OCI-LY1 (cell line): Measurements from ENCODE around the gene HOXA7.

Source experiments
- H2AFZ ChIP-seq: fragments of 200-600 bp; sonication (generic), shearing (Covaris generic); 2 replicates; pipeline ENCODE4 v1.6.0; 2014; ENCODE audit warnings: antibody characterized with exemption, mild to moderate bottlenecking, low read length
- H3F3A ChIP-seq: fragments of 200-600 bp; sonication (generic), shearing (Covaris generic); 2 replicates; pipeline ENCODE4 v1.6.0; 2014; ENCODE audit warnings: mild to moderate bottlenecking, antibody characterized with exemption, low read length, moderate library complexity; ENCODE audit not compliant: insufficient read depth
- H3K27ac ChIP-seq: fragments of 200-600 bp; sonication (generic); 2 replicates; pipeline ENCODE4 v1.5.1; 2014; ENCODE audit warnings: low read length, mixed run types, mild to moderate bottlenecking, low read depth; ENCODE audit not compliant: poor library complexity, severe bottlenecking
- H3K27me3 ChIP-seq: fragments of 200-600 bp; sonication (generic); 2 replicates; pipeline ENCODE4 v1.6.0; 2014; ENCODE audit warnings: antibody characterized with exemption, mild to moderate bottlenecking, low read length, moderate library complexity; ENCODE audit not compliant: insufficient read depth
- H3K36me3 ChIP-seq: fragments of 200-600 bp; sonication (generic); 2 replicates; pipeline ENCODE4 v1.6.1; 2014; ENCODE audit warnings: mild to moderate bottlenecking, antibody characterized with exemption, low read length, moderate library complexity, mixed read lengths; ENCODE audit not compliant: insufficient read depth
- H3K4me1 ChIP-seq: fragments of 200-600 bp; sonication (generic); 2 replicates; pipeline ENCODE4 v1.5.1; 2014; ENCODE audit warnings: mild to moderate bottlenecking, low read length, moderate library complexity; ENCODE audit not compliant: insufficient read depth, severe bottlenecking
- H3K4me2 ChIP-seq: fragments of 200-600 bp; sonication (generic), shearing (Covaris generic); 2 replicates; pipeline ENCODE4 v1.6.1; 2014; ENCODE audit warnings: low read length
- H3K4me3 ChIP-seq: fragments of 200-600 bp; sonication (generic); 2 replicates; pipeline ENCODE4 v1.5.1; 2014; ENCODE audit warnings: low read length, low read depth, mild to moderate bottlenecking, mixed read lengths; ENCODE audit not compliant: poor library complexity, severe bottlenecking
- H3K79me2 ChIP-seq: fragments of 200-600 bp; shearing (Covaris generic); 2 replicates; pipeline ENCODE4 v1.6.1; 2016; ENCODE audit warnings: mixed run types, low read length, mixed read lengths; ENCODE audit not compliant: insufficient read depth
- H3K9ac ChIP-seq: fragments of 200-600 bp; sonication (generic), shearing (Covaris generic); 2 replicates; pipeline ENCODE4 v1.6.1; 2014; ENCODE audit warnings: mild to moderate bottlenecking, low read length, mixed read lengths
- H3K9me2 ChIP-seq: fragments of 200-600 bp; sonication (generic), shearing (Covaris generic); 2 replicates; pipeline ENCODE4 v1.6.1; 2014; ENCODE audit warnings: low read depth, mild to moderate bottlenecking, low read length, mixed read lengths
- H3K9me3 ChIP-seq: fragments of 200-600 bp; shearing (Covaris generic); 2 replicates; pipeline ENCODE4 v1.6.1; 2014; ENCODE audit warnings: low read length, mixed read lengths
- H4K20me1 ChIP-seq: fragments of 200-600 bp; sonication (generic), shearing (Covaris generic); 2 replicates; pipeline ENCODE4 v1.6.0; 2016; ENCODE audit warnings: mild to moderate bottlenecking, low read length; ENCODE audit not compliant: insufficient read depth
- EZH2 ChIP-seq: fragments of 200-600 bp; sonication (generic), shearing (Covaris generic); IDR thresholded peaks from 2 replicates; pipeline ENCODE4 v1.8.0; 2017; ENCODE audit warnings: borderline replicate concordance, mixed run types, mild to moderate bottlenecking, antibody characterized with exemption, low read length, moderate library complexity, mixed read lengths
- TF ChIP-seq, protein P1 (sequence below): fragments of 200-600 bp; sonication (generic), shearing (Covaris generic); IDR thresholded peaks from 2 replicates; pipeline ENCODE4 v1.5.1; 2017; ENCODE audit warnings: mild to moderate bottlenecking, antibody characterized with exemption, low read length, moderate library complexity, mixed read lengths

Gene HOXA7

DNA sequence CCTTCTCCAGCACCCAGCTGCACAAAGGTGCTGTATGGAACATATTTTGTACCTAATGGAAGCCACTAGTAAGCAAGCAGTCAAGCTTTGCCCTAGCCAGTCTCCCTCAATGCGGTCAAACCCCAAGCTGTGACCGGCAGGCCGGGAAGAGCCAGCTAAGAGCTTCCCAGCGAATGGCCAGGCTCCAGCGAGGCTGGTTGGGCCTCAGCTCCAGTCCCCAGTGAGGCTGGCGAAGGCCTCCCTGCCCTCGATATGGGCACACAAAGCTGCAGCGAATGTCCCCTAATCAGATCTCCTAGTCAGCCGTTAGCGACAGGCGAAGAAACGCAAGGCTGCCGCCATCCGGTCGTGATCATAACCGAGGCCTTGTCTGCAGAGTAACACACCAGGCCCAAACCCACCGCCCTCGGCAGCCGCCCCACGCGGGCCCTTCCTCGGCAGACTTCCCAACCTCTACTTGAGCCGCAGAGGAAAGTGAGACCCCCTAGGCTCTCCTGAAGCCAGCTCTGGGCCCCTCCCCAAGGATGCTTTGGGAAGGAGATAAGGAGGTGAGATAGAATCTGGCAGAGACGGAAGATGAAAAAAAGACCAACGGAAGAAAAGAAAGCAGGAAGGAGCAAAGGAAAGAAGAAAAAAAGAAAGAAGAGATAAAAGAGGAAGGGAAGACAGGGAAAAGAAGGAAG is 11.9 kb upstream of the HOXA7 start:
- H3K27me3 ChIP-seq, result peaks cover 13% of the 10 kb centered on the region; the same call in 1 of the 2 replicates
- H3K36me3 ChIP-seq, result no peaks in the 10 kb centered on the region
- no peak overlapping the region for H3K4me2 ChIP-seq
- no peak overlapping the region for H3K27ac ChIP-seq
- no peaks in the 10 kb centered on the region for H3K9me2 ChIP-seq
- no peak for TF ChIP-seq EZH2
- TF ChIP-seq, protein P1, sequence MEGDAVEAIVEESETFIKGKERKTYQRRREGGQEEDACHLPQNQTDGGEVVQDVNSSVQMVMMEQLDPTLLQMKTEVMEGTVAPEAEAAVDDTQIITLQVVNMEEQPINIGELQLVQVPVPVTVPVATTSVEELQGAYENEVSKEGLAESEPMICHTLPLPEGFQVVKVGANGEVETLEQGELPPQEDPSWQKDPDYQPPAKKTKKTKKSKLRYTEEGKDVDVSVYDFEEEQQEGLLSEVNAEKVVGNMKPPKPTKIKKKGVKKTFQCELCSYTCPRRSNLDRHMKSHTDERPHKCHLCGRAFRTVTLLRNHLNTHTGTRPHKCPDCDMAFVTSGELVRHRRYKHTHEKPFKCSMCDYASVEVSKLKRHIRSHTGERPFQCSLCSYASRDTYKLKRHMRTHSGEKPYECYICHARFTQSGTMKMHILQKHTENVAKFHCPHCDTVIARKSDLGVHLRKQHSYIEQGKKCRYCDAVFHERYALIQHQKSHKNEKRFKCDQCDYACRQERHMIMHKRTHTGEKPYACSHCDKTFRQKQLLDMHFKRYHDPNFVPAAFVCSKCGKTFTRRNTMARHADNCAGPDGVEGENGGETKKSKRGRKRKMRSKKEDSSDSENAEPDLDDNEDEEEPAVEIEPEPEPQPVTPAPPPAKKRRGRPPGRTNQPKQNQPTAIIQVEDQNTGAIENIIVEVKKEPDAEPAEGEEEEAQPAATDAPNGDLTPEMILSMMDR, result no peak
- no peak overlapping the region for H3K9ac ChIP-seq
- H3K4me3 ChIP-seq, result no peak overlapping the region
- H3K79me2 ChIP-seq, result no peaks in the 10 kb centered on the region
- H3F3A ChIP-seq, result no peaks in the 10 kb centered on the region
- H3K4me1 ChIP-seq, result peaks cover 8% of the 10 kb centered on the region
- no peaks in the 10 kb centered on the region for H3K9me3 ChIP-seq
- no peaks in the 10 kb centered on the region for H4K20me1 ChIP-seq
- H2AFZ ChIP-seq, result no peak overlapping the region

DNA sequence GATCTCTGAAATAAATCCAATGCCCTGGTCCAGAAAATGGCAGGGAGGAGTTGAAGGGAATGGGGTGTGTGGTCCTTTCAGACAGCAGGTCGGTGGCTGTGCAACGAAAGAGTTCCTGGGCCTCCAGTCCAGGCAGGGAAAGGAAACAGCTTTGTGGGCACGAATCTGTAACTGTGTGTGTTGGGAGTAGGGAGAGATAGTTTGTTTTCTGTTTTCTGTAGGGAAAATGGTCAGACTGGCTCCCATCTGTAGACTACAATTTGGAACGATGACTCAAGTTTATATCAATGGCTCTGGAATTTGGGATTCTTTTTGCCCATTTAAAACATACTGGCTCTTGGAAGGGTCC is 11.4 kb upstream of the HOXA7 start:
- H3K4me2 ChIP-seq, result no peak overlapping the region
- H3K79me2 ChIP-seq, result no peaks in the 10 kb centered on the region
- H3K27me3 ChIP-seq, result peaks cover 11% of the 10 kb centered on the region; the same call in 1 of the 2 replicates
- no peak overlapping the region for H3K4me3 ChIP-seq
- TF ChIP-seq, protein P1, result no peak
- no peak for TF ChIP-seq EZH2
- H3K27ac ChIP-seq, result no peak overlapping the region
- H3K4me1 ChIP-seq, result peaks cover 4% of the 10 kb centered on the region
- no peaks in the 10 kb centered on the region for H3K9me3 ChIP-seq
- H3F3A ChIP-seq, result 0 out of 2 replicates have a peak, but pooled peaks cover 3% of the 10 kb centered on the region
- H4K20me1 ChIP-seq, result no peaks in the 10 kb centered on the region
- H3K36me3 ChIP-seq, result no peaks in the 10 kb centered on the region
- H3K9ac ChIP-seq, result no peak overlapping the region
- H2AFZ ChIP-seq, result no peak overlapping the region
- H3K9me2 ChIP-seq, result no peaks in the 10 kb centered on the region

DNA sequence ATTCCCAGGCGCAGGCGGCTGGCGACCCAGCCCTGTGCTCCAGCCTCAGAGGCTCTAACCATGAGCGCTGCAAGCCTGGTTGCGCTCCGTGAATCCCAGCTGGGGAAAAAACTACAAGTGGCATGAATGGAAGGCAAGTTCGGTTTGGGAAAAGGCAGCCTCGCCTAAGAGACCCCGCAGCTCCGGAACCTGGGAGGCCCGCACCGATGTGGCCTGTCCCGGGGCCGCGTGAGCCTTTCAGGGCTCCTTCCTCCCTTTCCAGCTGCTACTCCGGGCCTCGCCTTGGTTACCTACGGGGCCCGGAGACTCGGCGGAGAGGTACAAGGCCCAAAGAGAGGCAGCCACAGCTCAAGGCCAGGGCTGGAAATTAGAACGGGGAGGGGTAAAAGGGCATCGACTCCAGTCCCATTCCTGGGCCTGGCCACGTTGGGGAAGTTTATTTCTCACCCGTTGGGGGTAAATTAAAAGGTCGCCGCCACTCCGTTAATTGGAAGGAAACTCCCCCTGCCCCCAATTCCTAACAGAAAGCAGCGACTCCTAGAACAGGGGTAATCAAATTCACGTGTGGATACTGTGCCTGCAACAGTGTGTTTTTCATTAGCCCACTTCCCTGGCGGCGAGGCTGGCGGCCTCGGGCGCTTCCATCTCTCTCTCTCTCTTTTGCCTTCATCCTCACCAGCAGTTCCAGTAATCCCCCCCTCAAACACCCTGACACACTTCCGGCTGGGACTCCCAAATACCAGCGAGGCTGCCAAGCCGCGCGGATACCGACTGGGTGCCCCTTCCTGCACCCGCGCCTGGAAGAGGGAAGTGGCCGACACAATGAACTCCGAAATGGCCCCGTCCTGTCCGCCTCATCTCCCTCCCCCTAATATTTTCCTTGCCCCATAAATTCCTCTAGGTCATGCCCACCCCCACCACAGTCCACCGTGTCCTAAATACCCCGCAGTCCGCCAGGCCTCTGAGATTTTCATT is 10.3 kb upstream of the HOXA7 start:
- Histone ChIP-seq H3F3A (0 out of 2 replicates have a peak, but pooled peaks cover 8% of the 10 kb centered on the region), H3K4me2 (no peak overlapping the region), H3K4me1 (no peaks in the 10 kb centered on the region), H3K9me3 (no peaks in the 10 kb centered on the region), H3K27me3 (peaks cover 4% of the 10 kb centered on the region; the same call in 1 of the 2 replicates), H4K20me1 (no peaks in the 10 kb centered on the region), H3K79me2 (no peaks in the 10 kb centered on the region), H2AFZ (no peak overlapping the region), H3K27ac (no peak overlapping the region), H3K36me3 (no peaks in the 10 kb centered on the region), H3K9ac (no peak overlapping the region), H3K9me2 (no peaks in the 10 kb centered on the region), H3K4me3 (no peak overlapping the region)
- TF ChIP-seq, protein P1, result no peak
- no peak for TF ChIP-seq EZH2
